A673 (cell line): ENCODE measurements around the gene CRHR1.

Experiments
- EZH2 ChIP-seq: fragments of 200-600 bp; sonication (generic); IDR thresholded peaks from 2 replicates; pipeline ENCODE4 v1.6.1; 2017; ENCODE audit warnings: borderline replicate concordance, low read depth, mild to moderate bottlenecking, mixed read lengths, antibody characterized with exemption, low read length; ENCODE audit not compliant: poor library complexity, severe bottlenecking
- TF ChIP-seq, protein P1 (sequence below): fragments of 300-800, 200-600 bp; sonication (generic); conservative IDR thresholded peaks from 2 replicates; pipeline ENCODE4 v1.5.1; 2017; ENCODE audit warnings: low read depth, mild to moderate bottlenecking, antibody characterized with exemption, low read length, moderate library complexity, mixed read lengths

DNA sequence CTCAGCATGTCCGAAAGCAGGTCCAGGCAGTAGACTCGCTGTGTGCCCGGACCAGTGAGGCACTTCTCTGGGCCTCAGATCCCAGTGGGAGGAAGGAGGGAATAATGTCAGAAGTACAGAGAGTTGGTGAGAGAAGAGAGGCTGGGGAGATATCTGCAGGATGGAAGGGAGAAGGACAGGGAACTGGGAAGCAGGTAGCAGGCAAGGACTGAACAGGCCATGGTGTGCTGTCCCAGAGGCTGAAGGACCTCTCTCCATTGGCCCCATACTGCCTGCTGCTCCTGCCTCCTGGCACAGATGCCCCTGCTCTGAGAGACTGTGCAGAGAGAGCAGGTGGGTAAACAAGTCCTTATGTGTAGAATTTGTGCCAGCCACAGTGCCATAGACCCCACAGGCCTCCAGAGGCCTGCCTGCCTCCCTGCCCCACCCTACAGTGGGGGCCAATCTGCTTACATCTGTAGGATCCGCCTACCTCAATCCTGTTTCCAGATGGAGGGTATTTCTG, 34.2 kb upstream of the CRHR1 start:
- TF ChIP-seq, protein P1, sequence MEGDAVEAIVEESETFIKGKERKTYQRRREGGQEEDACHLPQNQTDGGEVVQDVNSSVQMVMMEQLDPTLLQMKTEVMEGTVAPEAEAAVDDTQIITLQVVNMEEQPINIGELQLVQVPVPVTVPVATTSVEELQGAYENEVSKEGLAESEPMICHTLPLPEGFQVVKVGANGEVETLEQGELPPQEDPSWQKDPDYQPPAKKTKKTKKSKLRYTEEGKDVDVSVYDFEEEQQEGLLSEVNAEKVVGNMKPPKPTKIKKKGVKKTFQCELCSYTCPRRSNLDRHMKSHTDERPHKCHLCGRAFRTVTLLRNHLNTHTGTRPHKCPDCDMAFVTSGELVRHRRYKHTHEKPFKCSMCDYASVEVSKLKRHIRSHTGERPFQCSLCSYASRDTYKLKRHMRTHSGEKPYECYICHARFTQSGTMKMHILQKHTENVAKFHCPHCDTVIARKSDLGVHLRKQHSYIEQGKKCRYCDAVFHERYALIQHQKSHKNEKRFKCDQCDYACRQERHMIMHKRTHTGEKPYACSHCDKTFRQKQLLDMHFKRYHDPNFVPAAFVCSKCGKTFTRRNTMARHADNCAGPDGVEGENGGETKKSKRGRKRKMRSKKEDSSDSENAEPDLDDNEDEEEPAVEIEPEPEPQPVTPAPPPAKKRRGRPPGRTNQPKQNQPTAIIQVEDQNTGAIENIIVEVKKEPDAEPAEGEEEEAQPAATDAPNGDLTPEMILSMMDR, result no peak
- no peak for TF ChIP-seq EZH2
